Measurements from ENCODE around the gene IRGC.

The IRGC gene

DNA sequence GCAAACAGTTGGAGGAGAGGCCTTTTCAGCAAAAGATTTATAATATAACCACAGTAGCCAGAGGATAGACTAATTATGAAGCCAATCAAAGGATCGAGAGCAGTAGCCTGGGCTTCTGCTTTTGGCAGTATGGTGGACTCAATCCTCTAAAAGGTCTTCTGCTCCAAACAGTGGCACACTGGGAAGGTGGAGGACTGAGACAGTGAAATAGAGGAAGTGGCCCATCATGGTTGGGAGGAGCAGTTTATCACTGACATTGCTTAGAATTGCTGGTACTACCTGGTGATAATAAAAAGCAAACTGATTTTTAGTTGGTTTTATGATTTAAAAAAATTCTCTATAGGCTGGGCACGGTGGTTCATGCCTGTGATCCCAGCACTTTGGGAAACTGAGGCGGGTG is 25.0 kb upstream of the IRGC start:
- Histone ChIP-seq H3K9ac (ENCODE audit: low read length) (no peak overlapping the region), H3K27me3 (ENCODE audit: low read length) (no peaks in the 10 kb centered on the region), H3K36me3 (ENCODE audit: low read length) (no peaks in the 10 kb centered on the region), H3K4me3 (ENCODE audit: insufficient read depth, low read length, poor library complexity, severe bottlenecking) (no peak overlapping the region), H3K4me2 (ENCODE audit: low read depth, low read length, poor library complexity, severe bottlenecking) (no peak overlapping the region), H3K9me3 (ENCODE audit: insufficient read depth, low read length) (no peaks in the 10 kb centered on the region), H3K79me2 (ENCODE audit: insufficient read depth, low read length) (no peaks in the 10 kb centered on the region), H2AFZ (ENCODE audit: low read depth, low read length, severe bottlenecking) (no peak overlapping the region), H3K27ac (ENCODE audit: low read depth, low read length) (no peak overlapping the region), H4K20me1 (ENCODE audit: low read depth, low read length) (no peaks in the 10 kb centered on the region), H3F3A (ENCODE audit: insufficient read depth) (no peaks in the 10 kb centered on the region), H3K9me2 (replicated peaks; ENCODE audit: insufficient read depth, low read length) (no peaks in the 10 kb centered on the region)
- no peak for TF ChIP-seq EZH2phosphoT487 (conservative IDR thresholded peaks at IDR 0.05; ENCODE audit: low read length)
- TF ChIP-seq, protein P1, sequence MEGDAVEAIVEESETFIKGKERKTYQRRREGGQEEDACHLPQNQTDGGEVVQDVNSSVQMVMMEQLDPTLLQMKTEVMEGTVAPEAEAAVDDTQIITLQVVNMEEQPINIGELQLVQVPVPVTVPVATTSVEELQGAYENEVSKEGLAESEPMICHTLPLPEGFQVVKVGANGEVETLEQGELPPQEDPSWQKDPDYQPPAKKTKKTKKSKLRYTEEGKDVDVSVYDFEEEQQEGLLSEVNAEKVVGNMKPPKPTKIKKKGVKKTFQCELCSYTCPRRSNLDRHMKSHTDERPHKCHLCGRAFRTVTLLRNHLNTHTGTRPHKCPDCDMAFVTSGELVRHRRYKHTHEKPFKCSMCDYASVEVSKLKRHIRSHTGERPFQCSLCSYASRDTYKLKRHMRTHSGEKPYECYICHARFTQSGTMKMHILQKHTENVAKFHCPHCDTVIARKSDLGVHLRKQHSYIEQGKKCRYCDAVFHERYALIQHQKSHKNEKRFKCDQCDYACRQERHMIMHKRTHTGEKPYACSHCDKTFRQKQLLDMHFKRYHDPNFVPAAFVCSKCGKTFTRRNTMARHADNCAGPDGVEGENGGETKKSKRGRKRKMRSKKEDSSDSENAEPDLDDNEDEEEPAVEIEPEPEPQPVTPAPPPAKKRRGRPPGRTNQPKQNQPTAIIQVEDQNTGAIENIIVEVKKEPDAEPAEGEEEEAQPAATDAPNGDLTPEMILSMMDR (IDR thresholded peaks at IDR 0.05; ENCODE audit: insufficient read depth, low read length, poor library complexity, severe bottlenecking) = no peak

- Histone ChIP-seq H3K27me3 (ENCODE audit: low read length) (no peaks in the 10 kb centered on the region), H3F3A (ENCODE audit: insufficient read depth) (no peaks in the 10 kb centered on the region), H3K4me2 (ENCODE audit: low read depth, low read length, poor library complexity, severe bottlenecking) (no peak overlapping the region), H3K27ac (ENCODE audit: low read depth, low read length) (no peak overlapping the region), H3K36me3 (ENCODE audit: low read length) (no peaks in the 10 kb centered on the region), H3K4me3 (ENCODE audit: insufficient read depth, low read length, poor library complexity, severe bottlenecking) (no peak overlapping the region), H3K9me2 (replicated peaks; ENCODE audit: insufficient read depth, low read length) (no peaks in the 10 kb centered on the region), H2AFZ (ENCODE audit: low read depth, low read length, severe bottlenecking) (no peak overlapping the region), H3K9ac (ENCODE audit: low read length) (no peak overlapping the region), H3K9me3 (ENCODE audit: insufficient read depth, low read length) (no peaks in the 10 kb centered on the region), H4K20me1 (ENCODE audit: low read depth, low read length) (no peaks in the 10 kb centered on the region), H3K79me2 (ENCODE audit: insufficient read depth, low read length) (no peaks in the 10 kb centered on the region)
- TF ChIP-seq, protein P1 (IDR thresholded peaks at IDR 0.05; ENCODE audit: insufficient read depth, low read length, poor library complexity, severe bottlenecking) = no peak
- no peak for TF ChIP-seq EZH2phosphoT487 (conservative IDR thresholded peaks at IDR 0.05; ENCODE audit: low read length)
Measured at GRCh38 chr19:43691755-43692154, 24.1 kb upstream of the IRGC start.

DNA sequence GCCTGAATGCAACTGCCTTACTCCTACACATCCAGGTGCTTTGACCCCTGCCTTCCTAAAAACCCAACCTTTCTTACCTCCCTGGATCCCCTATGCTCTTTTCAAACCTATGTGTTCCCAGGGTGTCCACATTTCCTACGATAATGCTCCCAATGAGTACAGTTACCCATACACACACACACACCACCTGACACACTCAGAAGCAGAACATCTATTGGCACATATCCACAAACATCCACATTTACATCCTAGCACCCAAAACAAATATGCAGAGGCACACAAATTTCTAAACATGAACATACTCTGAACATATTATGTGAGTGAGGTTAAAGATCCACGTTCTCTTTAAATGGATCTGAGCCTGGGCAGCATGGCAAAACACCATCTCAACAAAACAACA is 23.5 kb upstream of the IRGC start:
- no peaks in the 10 kb centered on the region for H3K79me2 ChIP-seq (ENCODE audit: insufficient read depth, low read length)
- no peak overlapping the region for H3K9ac ChIP-seq (ENCODE audit: low read length)
- H3K27ac ChIP-seq (ENCODE audit: low read depth, low read length) = no peak overlapping the region
- H3K27me3 ChIP-seq (ENCODE audit: low read length) = no peaks in the 10 kb centered on the region
- no peaks in the 10 kb centered on the region for H3K9me3 ChIP-seq (ENCODE audit: insufficient read depth, low read length)
- no peak overlapping the region for H3K4me3 ChIP-seq (ENCODE audit: insufficient read depth, low read length, poor library complexity, severe bottlenecking)
- no peaks in the 10 kb centered on the region for H3K9me2 ChIP-seq (replicated peaks; ENCODE audit: insufficient read depth, low read length)
- TF ChIP-seq EZH2phosphoT487 (conservative IDR thresholded peaks at IDR 0.05; ENCODE audit: low read length) = no peak
- TF ChIP-seq, protein P1 (IDR thresholded peaks at IDR 0.05; ENCODE audit: insufficient read depth, low read length, poor library complexity, severe bottlenecking) = no peak
- no peak overlapping the region for H3K4me2 ChIP-seq (ENCODE audit: low read depth, low read length, poor library complexity, severe bottlenecking)
- H3K36me3 ChIP-seq (ENCODE audit: low read length) = no peaks in the 10 kb centered on the region
- H3F3A ChIP-seq (ENCODE audit: insufficient read depth) = no peaks in the 10 kb centered on the region
- H4K20me1 ChIP-seq (ENCODE audit: low read depth, low read length) = no peaks in the 10 kb centered on the region
- no peak overlapping the region for H2AFZ ChIP-seq (ENCODE audit: low read depth, low read length, severe bottlenecking)

Measured in SU-DHL-6 (cell line).